Activated CD8-positive, alpha-beta memory T cell treated with anti-CD3 and anti-CD28 coated beads, Interleukin-2, amount 10 ng/mL, durations not matched to agents 7 days and 5 days (primary cell): ENCODE data around the gene FAM200B. TPM values are rescaled to one million over a fixed set of nuclear protein-coding genes. Genes with fewer than 3 reads are reported as not detected.

Experiments
- ATAC-seq: fragments of 150-1000 bp; cut with Tn5 transposase; one replicate; pipeline ENCODE4 v1.10.0; 2021; ENCODE audit warnings: moderate library complexity
- CTCF ChIA-PET: fragments of 350-600 bp; sonication (Branson Sonifier 250); formaldehyde crosslinking; loops from one replicate; lab custom pipeline; 2021; ENCODE audit warnings: antibody characterized with exemption; lab: Charles Lee
- DNase-seq: peaks from one replicate; pipeline ENCODE4 v3.0.0-alpha.2; 2020
- H3K27ac Mint-ChIP-seq: one replicate; pipeline ENCODE4 v1.8.0; 2021; ENCODE audit warnings: mild to moderate bottlenecking, mixed read lengths
- H3K27me3 Mint-ChIP-seq: one replicate; pipeline ENCODE4 v1.8.0; 2021; ENCODE audit warnings: mixed read lengths
- H3K36me3 Mint-ChIP-seq: one replicate; pipeline ENCODE4 v1.8.0; 2021; ENCODE audit warnings: mild to moderate bottlenecking, mixed read lengths
- H3K4me1 Mint-ChIP-seq: one replicate; pipeline ENCODE4 v1.8.0; 2021; ENCODE audit warnings: mixed read lengths
- H3K4me3 Mint-ChIP-seq: one replicate; pipeline ENCODE4 v1.8.0; 2021; ENCODE audit warnings: mild to moderate bottlenecking, moderate library complexity, mixed read lengths
- H3K9me3 Mint-ChIP-seq: one replicate; pipeline ENCODE4 v1.8.0; 2022; ENCODE audit warnings: low read depth, mixed read lengths
- total RNA-seq, 2 experiments: library from RNA; stranded (reverse); gene quantifications; one replicate each; pipeline ENCODE4 v1.2.3, GENCODE V29; 2021

The FAM200B gene
- total RNA-seq, 2 experiments from 2014 or later, result 9.7 to 14.0 TPM

GRCh38 chr4:15655223-15656037 lies 26.2 kb upstream of the FAM200B start, which contains the start of gene FBXL5:
TSS of gene FBXL5 (minus strand) at chr4:15655357. CDS start at chr4:15655287, 70 bp downstream.
- H3K4me1 Mint-ChIP-seq, result peaks cover 44% of the 10 kb centered on the region

DNA sequence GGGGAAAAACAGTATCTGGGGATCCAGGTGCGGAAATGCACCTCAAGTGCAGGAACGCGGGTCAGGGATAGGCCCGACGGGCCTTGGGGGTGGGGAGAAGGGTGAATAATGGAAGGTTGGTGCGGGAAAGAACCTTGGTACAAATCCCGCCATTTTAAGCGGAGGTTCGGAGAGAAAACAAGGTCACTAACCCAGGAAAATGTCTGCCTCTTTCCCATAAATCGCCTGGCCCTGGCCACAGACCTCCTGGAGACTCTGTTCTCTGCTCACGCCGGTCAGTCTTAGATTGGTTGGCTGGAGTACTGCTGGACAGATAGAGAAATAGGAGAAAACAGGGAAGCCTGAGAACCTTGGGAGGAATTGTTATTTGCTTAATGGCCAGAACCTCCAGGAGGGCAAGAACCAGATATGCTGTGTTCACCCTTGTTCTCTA lies 25.6 kb upstream of the FAM200B start:
- H3K9me3 Mint-ChIP-seq, result no peaks in the 10 kb centered on the region
- CTCF ChIA-PET, result interaction anchor here (3.2 kb wide), 1 partner anchor 26 kb away, joined by 9 read pairs; the partner anchor contains the start of gene FAM200B
- no peak for ATAC-seq
- H3K4me1 Mint-ChIP-seq, result peaks cover 40% of the 10 kb centered on the region
- peak overlapping the region; percentile 96 for H3K27ac Mint-ChIP-seq
- DNase-seq, result no peak
- H3K36me3 Mint-ChIP-seq, result peaks cover 19% of the 10 kb centered on the region
- H3K4me3 Mint-ChIP-seq, result peak overlapping the region; percentile 83
- no peaks in the 10 kb centered on the region for H3K27me3 Mint-ChIP-seq

More at GRCh38 chr4:15655223-15656037, 26.2 kb upstream of the FAM200B start, which contains the start of gene FBXL5:
- H3K36me3 Mint-ChIP-seq, result peaks cover 18% of the 10 kb centered on the region
- H3K27me3 Mint-ChIP-seq, result no peaks in the 10 kb centered on the region
- CTCF ChIA-PET, result interaction anchor here (1.4 to 3.2 kb wide), 4 partner anchors 8 to 259 kb away, joined by 3 to 9 read pairs (median 4); partner anchors contain the start of gene FAM200B
- H3K27ac Mint-ChIP-seq, result peak within 1 kb of the TSS; percentile 96
- H3K9me3 Mint-ChIP-seq, result no peaks in the 10 kb centered on the region
- peak within 1 kb of the TSS; percentile 99 for H3K4me3 Mint-ChIP-seq
- ATAC-seq (peak; percentile 83), DNase-seq (peak; percentile 84)

GRCh38 chr4:15657366-15657765 lies 24.3 kb upstream of the FAM200B start:
- Mint-ChIP-seq H3K27me3 (no peaks in the 10 kb centered on the region), H3K4me3 (no peak overlapping the region), H3K4me1 (peaks cover 29% of the 10 kb centered on the region), H3K36me3 (peaks cover 22% of the 10 kb centered on the region), H3K27ac (no peak overlapping the region), H3K9me3 (no peaks in the 10 kb centered on the region)
- CTCF ChIA-PET, result interaction anchor here (1.0 to 3.2 kb wide), 3 partner anchors 14 to 25 kb away, joined by 3 to 9 read pairs (median 3); partner anchors contain the start of gene FAM200B
- no peak for ATAC-seq
- no peak for DNase-seq

DNA sequence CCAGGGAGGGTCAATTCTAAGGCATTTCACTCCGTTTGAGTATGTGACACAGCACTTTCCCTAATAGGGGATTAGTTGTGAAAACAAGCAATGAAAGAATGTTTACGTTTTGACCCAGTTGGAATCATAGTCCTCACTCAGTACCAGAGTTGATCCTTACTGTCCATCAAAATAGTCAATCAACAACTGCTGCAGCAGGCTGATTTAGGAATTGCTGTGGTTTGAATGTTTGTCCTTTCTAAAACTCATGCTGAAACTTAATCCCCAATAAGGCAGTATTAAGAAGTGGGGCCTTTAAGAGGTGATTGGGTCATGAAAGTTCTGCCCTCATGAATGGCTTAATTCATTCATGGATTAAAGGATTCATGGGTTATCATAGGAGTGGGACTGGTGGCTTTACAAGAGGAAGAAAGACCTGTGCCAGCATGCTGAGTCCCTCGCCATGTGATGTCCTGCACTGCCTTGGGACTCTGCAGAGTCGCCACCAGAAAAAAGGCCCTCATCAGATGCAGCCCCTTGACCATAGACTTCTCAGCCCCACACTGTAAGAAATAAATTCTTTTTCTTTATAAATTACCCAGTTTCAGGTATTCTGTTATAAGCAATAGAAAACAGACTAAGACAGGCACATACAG lies 23.4 kb upstream of the FAM200B start:
- DNase-seq (no peak), ATAC-seq (no peak)
- Mint-ChIP-seq H3K4me3 (no peak overlapping the region), H3K9me3 (no peaks in the 10 kb centered on the region), H3K36me3 (peaks cover 22% of the 10 kb centered on the region), H3K4me1 (peaks cover 20% of the 10 kb centered on the region), H3K27ac (no peak overlapping the region), H3K27me3 (no peaks in the 10 kb centered on the region)
- CTCF ChIA-PET, result interaction anchor here (1.0 to 3.2 kb wide), 2 partner anchors 14 to 24 kb away, joined by 3 to 9 read pairs; partner anchors contain the start of gene FAM200B

GRCh38 chr4:15658781-15659180 lies 22.8 kb upstream of the FAM200B start:
- Mint-ChIP-seq H3K27ac (no peak overlapping the region), H3K36me3 (peaks cover 22% of the 10 kb centered on the region), H3K4me3 (no peak overlapping the region), H3K4me1 (peaks cover 16% of the 10 kb centered on the region), H3K27me3 (no peaks in the 10 kb centered on the region), H3K9me3 (no peaks in the 10 kb centered on the region)
- ATAC-seq (no peak), DNase-seq (no peak)
- CTCF ChIA-PET, result no interaction called here

- Mint-ChIP-seq H3K4me3 (no peak overlapping the region), H3K27ac (no peak overlapping the region), H3K9me3 (no peaks in the 10 kb centered on the region), H3K36me3 (peaks cover 21% of the 10 kb centered on the region), H3K27me3 (no peaks in the 10 kb centered on the region), H3K4me1 (peaks cover 11% of the 10 kb centered on the region)
- ATAC-seq (no peak), DNase-seq (no peak)
- CTCF ChIA-PET, result interaction anchor here (2.0 kb wide), 1 partner anchor 18 kb away, joined by 6 read pairs; no protein-coding TSS in a partner anchor
Measured at GRCh38 chr4:15659768-15660570, 21.7 kb upstream of the FAM200B start.

DNA sequence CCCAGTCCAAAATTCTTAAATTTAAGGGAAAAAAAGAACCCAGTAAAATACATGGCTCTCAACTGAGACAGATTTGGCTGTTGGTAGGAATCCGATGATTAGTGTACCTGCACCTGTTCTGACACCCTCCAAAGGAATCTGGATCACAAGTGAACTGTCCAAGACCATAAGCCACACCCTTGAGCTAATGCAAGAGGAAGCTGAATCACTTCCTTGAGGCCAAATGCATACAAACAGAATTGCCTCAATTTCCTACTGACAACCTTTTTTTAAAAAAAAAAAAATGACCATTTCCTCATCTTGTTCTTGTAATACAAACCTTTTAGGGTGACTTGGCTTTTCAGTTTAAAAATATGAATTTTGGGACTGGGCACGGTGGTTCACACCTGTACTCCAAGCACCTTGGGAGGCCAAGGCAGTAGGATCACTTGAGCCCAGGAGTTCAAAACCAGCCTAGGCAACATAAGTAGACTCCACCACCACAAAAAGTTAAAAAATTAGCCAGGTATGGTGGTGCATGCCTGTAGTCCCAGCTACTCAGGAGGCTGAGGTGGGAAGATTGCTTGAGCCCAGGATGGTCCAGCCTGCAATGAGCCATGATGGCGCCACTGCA lies 15.8 kb upstream of the FAM200B start:
- Mint-ChIP-seq H3K9me3 (no peaks in the 10 kb centered on the region), H3K27ac (peak overlapping the region; percentile 74), H3K36me3 (peaks cover 36% of the 10 kb centered on the region), H3K4me1 (peaks cover 19% of the 10 kb centered on the region), H3K4me3 (no peak overlapping the region), H3K27me3 (no peaks in the 10 kb centered on the region)
- DNase-seq, result no peak
- peak; percentile 63 for ATAC-seq
- CTCF ChIA-PET, result interaction anchor here (0.5 to 1.7 kb wide), 3 partner anchors 11 to 314 kb away, joined by 3 to 5 read pairs (median 3); no protein-coding TSS in a partner anchor

DNA sequence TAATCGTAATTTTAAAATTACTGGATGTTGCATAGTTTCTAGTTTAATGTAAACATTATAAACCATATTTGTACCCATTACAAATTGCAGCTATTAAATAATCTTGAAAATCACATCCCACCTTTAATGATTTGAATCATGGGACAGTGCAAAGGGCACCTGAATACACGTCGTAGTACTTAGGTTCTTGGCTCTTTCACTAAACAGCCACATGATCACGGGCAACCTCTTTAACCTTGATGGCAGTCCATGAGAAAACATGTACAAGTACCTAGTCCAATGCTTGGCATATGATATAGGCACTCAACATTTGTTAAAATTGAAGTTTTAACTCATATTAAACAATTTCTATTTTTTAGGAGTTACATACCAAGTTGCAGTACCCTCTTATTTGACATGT lies 14.6 kb upstream of the FAM200B start:
- Mint-ChIP-seq H3K4me1 (peaks cover 21% of the 10 kb centered on the region), H3K4me3 (no peak overlapping the region), H3K36me3 (peaks cover 38% of the 10 kb centered on the region), H3K27ac (no peak overlapping the region), H3K27me3 (no peaks in the 10 kb centered on the region), H3K9me3 (no peaks in the 10 kb centered on the region)
- CTCF ChIA-PET, result no interaction called here
- no peak for ATAC-seq
- no peak for DNase-seq

GRCh38 chr4:15668566-15669435 lies 12.8 kb upstream of the FAM200B start:
- no peak overlapping the region for H3K27ac Mint-ChIP-seq
- peaks cover 40% of the 10 kb centered on the region for H3K36me3 Mint-ChIP-seq
- no peak overlapping the region for H3K4me3 Mint-ChIP-seq
- peaks cover 21% of the 10 kb centered on the region for H3K4me1 Mint-ChIP-seq
- no peak for DNase-seq
- CTCF ChIA-PET, result no interaction called here
- ATAC-seq, result no peak
- H3K9me3 Mint-ChIP-seq, result no peaks in the 10 kb centered on the region
- no peaks in the 10 kb centered on the region for H3K27me3 Mint-ChIP-seq

DNA sequence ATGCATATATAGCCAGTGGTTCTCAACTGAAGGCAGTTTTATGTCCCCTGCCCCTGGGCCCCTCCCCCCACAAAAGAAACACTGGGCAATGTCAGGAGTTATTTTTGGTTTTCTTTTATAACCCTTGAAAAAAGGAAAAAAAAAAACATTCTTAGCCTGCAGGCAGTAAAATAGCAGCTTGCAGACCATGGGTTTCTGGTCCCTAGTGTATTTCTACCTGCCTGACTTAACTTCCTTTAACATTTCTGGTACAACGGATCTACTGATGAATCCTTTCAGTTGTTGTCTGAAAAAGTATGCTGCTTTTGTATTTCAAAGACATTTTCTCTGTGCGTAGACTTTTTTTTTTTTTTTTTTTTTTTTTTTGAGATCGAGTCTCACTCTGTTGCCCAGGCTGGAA lies 11.1 kb upstream of the FAM200B start:
- H3K27me3 Mint-ChIP-seq, result no peaks in the 10 kb centered on the region
- CTCF ChIA-PET, result interaction anchor here (1.3 kb wide), 1 partner anchor 135 kb away, joined by 4 read pairs; no protein-coding TSS in a partner anchor
- no peak overlapping the region for H3K27ac Mint-ChIP-seq
- ATAC-seq (no peak), DNase-seq (no peak)
- no peak overlapping the region for H3K4me3 Mint-ChIP-seq
- H3K4me1 Mint-ChIP-seq, result peaks cover 18% of the 10 kb centered on the region
- no peaks in the 10 kb centered on the region for H3K9me3 Mint-ChIP-seq
- peaks cover 43% of the 10 kb centered on the region for H3K36me3 Mint-ChIP-seq

- H3K9me3 Mint-ChIP-seq, result no peaks in the 10 kb centered on the region
- DNase-seq (no peak), ATAC-seq (no peak)
- no peaks in the 10 kb centered on the region for H3K27me3 Mint-ChIP-seq
- H3K4me3 Mint-ChIP-seq, result no peak overlapping the region
- H3K27ac Mint-ChIP-seq, result no peak overlapping the region
- CTCF ChIA-PET, result interaction anchor here (0.9 to 1.4 kb wide), 3 partner anchors 9 to 15 kb away, joined by 3 read pairs; partner anchors contain the start of gene FAM200B
- H3K36me3 Mint-ChIP-seq, result peaks cover 32% of the 10 kb centered on the region
- peaks cover 9% of the 10 kb centered on the region for H3K4me1 Mint-ChIP-seq
Measured at GRCh38 chr4:15672101-15672500, 9.5 kb upstream of the FAM200B start.
